Right lobe of liver (tissue), 4 donors: ENCODE data around the gene ASCC1.
"Not testable (repeated sequence)": the region's sequence is repeated elsewhere in the genome, so short reads cannot be mapped to it uniquely, and the experiment has no call there.

Source experiments
- CTCF ChIP-seq, 4 donors: fragments of 200-600 bp in 3 of 4; fragments of 450-650 bp in 1 of 4; IDR thresholded peaks; one replicate each; pipeline versions ENCODE4 v1.5.1 to v1.8.0; 2016 to 2022; ENCODE audit warnings: antibody characterized with exemption in 4 of 4, mild to moderate bottlenecking in 2 of 4
- POLR2A ChIP-seq: fragments of 450-650 bp; IDR thresholded peaks from one replicate; pipeline ENCODE4 v1.6.1; 2017; ENCODE audit warnings: antibody characterized with exemption, mild to moderate bottlenecking
- donor health status: DM: no; HTN: no; CAD: no.
- donor health status: DM: no; HTN: no; CAD: no.
- donor health status: DM: no; HTN: yes; CAD: no.

- not testable (repeated sequence) for TF ChIP-seq CTCF (IDR thresholded peaks at IDR 0.05); POLR2A
Observed at GRCh38 chr10:72211832-72212231, 4.2 kb downstream of the ASCC1 start.
